Effector memory CD8-positive, alpha-beta T cell (primary cell): ENCODE results near the gene DDR1.

ENCODE experiments used
- ATAC-seq: fragments of 150-1000 bp; cut with Tn5 transposase; replicated peaks from 2 replicates; pipeline ENCODE4 v1.10.0; 2021; ENCODE audit warnings: mild to moderate bottlenecking, moderate library complexity
- DNase-seq, 3 experiments: peaks; one replicate each; pipeline ENCODE4 v3.0.0; 2021
- H3K27ac Mint-ChIP-seq, 2 donors: one replicate each; pipeline ENCODE4 v1.8.0; 2022; ENCODE audit warnings: mild to moderate bottlenecking in 2 of 2, mixed read lengths in 2 of 2, moderate library complexity in 2 of 2
- H3K27me3 Mint-ChIP-seq, 2 donors: one replicate each; pipeline ENCODE4 v1.8.0; 2022; ENCODE audit warnings: mixed read lengths in 2 of 2
- H3K36me3 Mint-ChIP-seq: one replicate; pipeline ENCODE4 v1.8.0; 2022; ENCODE audit warnings: mild to moderate bottlenecking, moderate library complexity, mixed read lengths; ENCODE audit not compliant: insufficient read depth
- H3K4me1 Mint-ChIP-seq, 2 donors: one replicate each; pipeline ENCODE4 v1.8.0; 2022; ENCODE audit warnings: low read depth in 2 of 2, mixed read lengths in 2 of 2
- H3K4me3 Mint-ChIP-seq, 2 donors: one replicate each; pipeline ENCODE4 v1.8.0; 2022; ENCODE audit warnings: mild to moderate bottlenecking in 2 of 2, mixed read lengths in 2 of 2, moderate library complexity in 2 of 2
- H3K9me3 Mint-ChIP-seq, 2 donors: one replicate each; pipeline ENCODE4 v1.8.0; 2022; ENCODE audit warnings: mixed read lengths in 2 of 2

The DDR1 gene

GRCh38 chr6:30879684-30880427, 4.5 kb upstream of the DDR1 start:
- H3K9me3 Mint-ChIP-seq: no peaks in the 10 kb centered on the region
- H3K4me1 Mint-ChIP-seq: peaks cover 11 to 15% of the 10 kb centered on the region in 2 donors
- no peak overlapping the region for H3K4me3 Mint-ChIP-seq

GRCh38 chr6:30880698-30881252, 3.5 kb upstream of the DDR1 start:
- Mint-ChIP-seq H3K9me3 (no peaks in the 10 kb centered on the region), H3K4me3 (no peak overlapping the region), H3K4me1 (peaks cover 16 to 24% of the 10 kb centered on the region in 2 donors)

More at GRCh38 chr6:30879684-30880427, 4.5 kb upstream of the DDR1 start:
- ATAC-seq: no peak
- H3K36me3 Mint-ChIP-seq: no peaks in the 10 kb centered on the region
- H3K27me3 Mint-ChIP-seq: peaks cover 0 to 8% of the 10 kb centered on the region in 2 donors
- peak overlapping the region; percentile 56 to 79 for H3K27ac Mint-ChIP-seq
- DNase-seq: no peak

GRCh38 chr6:30881392-30882203, 2.7 kb upstream of the DDR1 start:
- no peak for ATAC-seq
- no peak overlapping the region for H3K4me3 Mint-ChIP-seq
- H3K36me3 Mint-ChIP-seq: no peaks in the 10 kb centered on the region
- peaks cover 24 to 31% of the 10 kb centered on the region in 2 donors for H3K4me1 Mint-ChIP-seq
- DNase-seq: no peak
- H3K27ac Mint-ChIP-seq: peak overlapping the region in 1 of 2 donors; percentile 24
- H3K27me3 Mint-ChIP-seq: peaks cover 0 to 15% of the 10 kb centered on the region in 2 donors
- H3K9me3 Mint-ChIP-seq: no peaks in the 10 kb centered on the region

More at GRCh38 chr6:30880698-30881252, 3.5 kb upstream of the DDR1 start:
- DNase-seq (no peak), ATAC-seq (no peak)
- H3K27ac Mint-ChIP-seq: no peak overlapping the region
- peaks cover 0 to 6% of the 10 kb centered on the region in 2 donors for H3K27me3 Mint-ChIP-seq
- H3K36me3 Mint-ChIP-seq: no peaks in the 10 kb centered on the region

DNA sequence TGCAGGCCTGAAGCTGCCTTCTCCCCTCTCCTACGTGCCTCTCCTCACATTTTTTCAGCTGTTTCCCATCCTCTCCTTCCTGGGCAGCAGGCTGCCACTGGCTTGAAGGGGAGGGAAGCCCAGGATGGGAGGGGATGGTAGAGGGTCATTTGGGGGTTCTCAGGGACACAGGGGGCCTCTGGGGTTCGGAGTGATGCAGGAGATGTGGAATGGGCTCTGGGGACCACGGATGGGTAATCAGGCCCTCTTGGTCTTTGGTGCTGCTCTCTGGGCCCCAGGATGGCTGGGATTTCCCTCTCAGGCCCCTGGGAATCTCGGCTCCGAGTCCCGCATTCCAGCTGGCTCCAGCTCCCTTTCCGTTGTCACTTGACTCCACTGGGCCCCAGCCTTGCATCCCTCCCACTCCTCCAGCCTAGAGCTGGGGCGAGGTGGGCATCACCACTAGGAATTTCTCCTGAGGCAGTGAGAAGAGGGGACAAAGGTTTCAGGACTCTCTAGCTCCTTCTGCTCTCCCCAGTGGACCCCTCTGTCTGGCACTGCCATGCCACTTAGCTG, 2.0 kb upstream of the DDR1 start:
- Mint-ChIP-seq H3K36me3 (no peaks in the 10 kb centered on the region), H3K4me1 (peaks cover 25 to 31% of the 10 kb centered on the region in 2 donors), H3K27me3 (peaks cover 0 to 17% of the 10 kb centered on the region in 2 donors), H3K9me3 (no peaks in the 10 kb centered on the region), H3K4me3 (no peak overlapping the region), H3K27ac (no peak overlapping the region)
- ATAC-seq: no peak
- no peak for DNase-seq

GRCh38 chr6:30882759-30883684, 1.3 kb upstream of the DDR1 start:
- H3K4me3 Mint-ChIP-seq: peak overlapping the region; percentile 66 to 71
- H3K9me3 Mint-ChIP-seq: no peaks in the 10 kb centered on the region
- no peaks in the 10 kb centered on the region for H3K36me3 Mint-ChIP-seq
- ATAC-seq (no peak), DNase-seq (no peak)
- H3K27me3 Mint-ChIP-seq: peaks cover 0 to 17% of the 10 kb centered on the region in 2 donors
- H3K27ac Mint-ChIP-seq: peak overlapping the region; percentile 47 to 71
- peaks cover 19 to 25% of the 10 kb centered on the region in 2 donors for H3K4me1 Mint-ChIP-seq

- Mint-ChIP-seq H3K27ac (peak overlapping the region in 1 of 2 donors; percentile 53), H3K4me1 (peaks cover 19 to 22% of the 10 kb centered on the region in 2 donors), H3K36me3 (no peaks in the 10 kb centered on the region), H3K4me3 (peak overlapping the region; percentile 66 to 71), H3K9me3 (no peaks in the 10 kb centered on the region), H3K27me3 (peaks cover 0 to 17% of the 10 kb centered on the region in 2 donors)
- peak in 1 of 3 experiments; percentile 21 for DNase-seq
- peak; percentile 66 for ATAC-seq
These were observed 482 bp downstream of the DDR1 start for GRCh38 chr6:30884521-30885480.

DNA sequence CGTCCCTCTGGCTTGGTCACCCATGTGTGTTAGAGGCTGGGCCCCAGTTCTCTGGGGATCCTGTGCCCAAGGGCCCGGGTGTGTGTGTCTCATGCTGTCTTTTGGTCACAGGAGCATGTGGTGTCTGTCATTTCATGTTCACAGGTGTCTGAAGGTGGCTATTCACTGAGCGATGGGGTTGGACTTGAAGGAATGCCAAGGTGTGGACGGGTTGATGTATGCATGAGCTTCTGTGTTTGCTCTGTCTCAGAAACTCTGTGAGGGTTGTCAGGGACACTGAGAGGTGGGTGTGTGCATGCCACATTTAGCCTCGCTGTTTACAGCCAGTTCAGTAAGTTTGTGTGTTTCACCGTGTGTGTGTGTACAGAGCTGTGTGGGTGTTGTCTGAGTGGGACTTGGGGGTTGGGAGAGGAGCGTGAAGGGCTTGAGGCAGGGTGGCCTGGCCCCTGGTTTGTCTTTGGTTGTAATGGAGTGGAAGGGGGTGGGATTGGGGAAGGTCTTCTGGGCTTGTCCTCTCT, 1.2 kb downstream of the DDR1 start:
- H3K9me3 Mint-ChIP-seq: no peaks in the 10 kb centered on the region
- ATAC-seq (no peak), DNase-seq (no peak)
- H3K36me3 Mint-ChIP-seq: no peaks in the 10 kb centered on the region
- peaks cover 0 to 17% of the 10 kb centered on the region in 2 donors for H3K27me3 Mint-ChIP-seq
- H3K27ac Mint-ChIP-seq: peak overlapping the region in 1 of 2 donors; percentile 41
- peaks cover 19 to 22% of the 10 kb centered on the region in 2 donors for H3K4me1 Mint-ChIP-seq
- H3K4me3 Mint-ChIP-seq: peak overlapping the region; percentile 66 to 71

GRCh38 chr6:30885999-30886896, 1.9 kb downstream of the DDR1 start:
- Mint-ChIP-seq H3K4me1 (peaks cover 19 to 22% of the 10 kb centered on the region in 2 donors), H3K27ac (peak overlapping the region in 1 of 2 donors; percentile 41), H3K4me3 (peak overlapping the region; percentile 66 to 71), H3K36me3 (peaks cover 4% of the 10 kb centered on the region), H3K27me3 (peaks cover 0 to 17% of the 10 kb centered on the region in 2 donors), H3K9me3 (no peaks in the 10 kb centered on the region)
- DNase-seq (no peak), ATAC-seq (no peak)

DNA sequence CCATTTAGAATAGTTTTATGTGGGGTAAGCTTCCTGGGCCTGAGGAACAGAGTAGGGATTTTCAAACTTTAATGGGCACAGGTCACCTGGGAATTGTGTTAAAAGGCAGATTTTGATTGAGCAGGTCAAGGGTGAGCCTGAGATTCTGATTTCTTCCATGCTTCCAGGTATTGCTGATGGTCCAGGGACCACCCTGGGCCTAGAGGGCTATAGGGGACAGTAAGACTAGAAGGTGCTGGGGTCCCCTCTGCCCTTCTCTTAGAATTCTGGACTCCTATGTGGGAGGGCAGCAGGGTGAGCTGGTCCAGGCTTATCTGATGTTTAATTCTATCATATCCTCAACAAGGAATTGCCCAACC, 2.6 kb downstream of the DDR1 start:
- DNase-seq (no peak), ATAC-seq (no peak)
- no peak overlapping the region for H3K4me3 Mint-ChIP-seq
- peaks cover 0 to 17% of the 10 kb centered on the region in 2 donors for H3K27me3 Mint-ChIP-seq
- peaks cover 4% of the 10 kb centered on the region for H3K36me3 Mint-ChIP-seq
- no peak overlapping the region for H3K27ac Mint-ChIP-seq
- H3K9me3 Mint-ChIP-seq: no peaks in the 10 kb centered on the region
- peaks cover 19 to 22% of the 10 kb centered on the region in 2 donors for H3K4me1 Mint-ChIP-seq

DNA sequence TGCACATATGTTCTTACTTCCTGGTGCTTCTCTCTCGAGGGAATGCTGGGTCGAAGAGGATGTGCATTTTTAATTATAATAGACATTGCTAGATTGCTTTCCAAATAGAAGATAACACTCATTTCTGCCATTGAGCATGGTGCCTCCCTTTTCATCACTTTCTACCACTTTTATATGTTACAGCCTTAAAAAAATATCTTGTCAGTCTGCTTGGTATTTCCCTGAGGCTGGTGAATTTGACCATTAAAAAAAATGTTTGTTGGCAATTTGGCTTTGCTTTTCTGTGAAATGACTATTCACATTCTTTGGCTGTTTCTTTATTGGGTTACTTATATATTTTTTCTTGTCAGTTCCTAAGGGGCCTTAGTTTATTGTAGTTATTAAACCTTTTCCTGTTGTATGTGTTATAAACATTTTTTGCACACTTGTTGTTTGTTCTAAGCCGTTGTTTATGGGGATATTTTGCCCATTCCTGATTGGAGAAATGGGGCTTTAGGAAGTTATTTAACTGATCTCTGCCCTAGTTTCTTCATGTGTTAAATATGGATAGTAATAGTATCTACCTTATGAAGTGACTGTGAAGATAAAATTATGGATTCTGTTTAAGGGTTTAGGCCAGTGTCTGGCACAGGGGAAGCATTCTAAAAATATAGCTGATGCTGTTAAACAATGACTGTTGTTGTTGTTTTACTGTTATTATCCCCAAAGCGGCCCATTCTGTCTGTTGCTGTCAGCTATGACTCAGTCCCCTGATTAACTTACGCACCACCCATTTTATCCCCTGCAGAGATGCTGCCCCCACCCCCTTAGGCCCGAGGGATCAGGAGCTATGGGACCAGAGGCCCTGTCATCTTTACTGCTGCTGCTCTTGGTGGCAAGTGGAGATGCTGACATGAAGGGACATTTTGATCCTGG, 3.8 kb downstream of the DDR1 start:
- Mint-ChIP-seq H3K9me3 (no peaks in the 10 kb centered on the region), H3K36me3 (peaks cover 4% of the 10 kb centered on the region), H3K27ac (no peak overlapping the region), H3K4me1 (peaks cover 16 to 22% of the 10 kb centered on the region in 2 donors), H3K27me3 (peaks cover 0 to 17% of the 10 kb centered on the region in 2 donors), H3K4me3 (no peak overlapping the region)
- DNase-seq: no peak
- no peak for ATAC-seq
